Limb (tissue), 2 donors: ENCODE data around the gene FEM1C.
A peak's percentile ranks its signal among the peaks of the same experiment; 100 is the strongest.

Experiments
- DNase-seq, 2 donors: peaks; one replicate each; pipeline ENCODE4 v3.0.0-alpha.2; 2016; ENCODE audit errors: extremely low spot score in 2 of 2

FEM1C gene, protein sequence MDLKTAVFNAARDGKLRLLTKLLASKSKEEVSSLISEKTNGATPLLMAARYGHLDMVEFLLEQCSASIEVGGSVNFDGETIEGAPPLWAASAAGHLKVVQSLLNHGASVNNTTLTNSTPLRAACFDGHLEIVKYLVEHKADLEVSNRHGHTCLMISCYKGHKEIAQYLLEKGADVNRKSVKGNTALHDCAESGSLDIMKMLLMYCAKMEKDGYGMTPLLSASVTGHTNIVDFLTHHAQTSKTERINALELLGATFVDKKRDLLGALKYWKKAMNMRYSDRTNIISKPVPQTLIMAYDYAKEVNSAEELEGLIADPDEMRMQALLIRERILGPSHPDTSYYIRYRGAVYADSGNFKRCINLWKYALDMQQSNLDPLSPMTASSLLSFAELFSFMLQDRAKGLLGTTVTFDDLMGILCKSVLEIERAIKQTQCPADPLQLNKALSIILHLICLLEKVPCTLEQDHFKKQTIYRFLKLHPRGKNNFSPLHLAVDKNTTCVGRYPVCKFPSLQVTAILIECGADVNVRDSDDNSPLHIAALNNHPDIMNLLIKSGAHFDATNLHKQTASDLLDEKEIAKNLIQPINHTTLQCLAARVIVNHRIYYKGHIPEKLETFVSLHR

DNA sequence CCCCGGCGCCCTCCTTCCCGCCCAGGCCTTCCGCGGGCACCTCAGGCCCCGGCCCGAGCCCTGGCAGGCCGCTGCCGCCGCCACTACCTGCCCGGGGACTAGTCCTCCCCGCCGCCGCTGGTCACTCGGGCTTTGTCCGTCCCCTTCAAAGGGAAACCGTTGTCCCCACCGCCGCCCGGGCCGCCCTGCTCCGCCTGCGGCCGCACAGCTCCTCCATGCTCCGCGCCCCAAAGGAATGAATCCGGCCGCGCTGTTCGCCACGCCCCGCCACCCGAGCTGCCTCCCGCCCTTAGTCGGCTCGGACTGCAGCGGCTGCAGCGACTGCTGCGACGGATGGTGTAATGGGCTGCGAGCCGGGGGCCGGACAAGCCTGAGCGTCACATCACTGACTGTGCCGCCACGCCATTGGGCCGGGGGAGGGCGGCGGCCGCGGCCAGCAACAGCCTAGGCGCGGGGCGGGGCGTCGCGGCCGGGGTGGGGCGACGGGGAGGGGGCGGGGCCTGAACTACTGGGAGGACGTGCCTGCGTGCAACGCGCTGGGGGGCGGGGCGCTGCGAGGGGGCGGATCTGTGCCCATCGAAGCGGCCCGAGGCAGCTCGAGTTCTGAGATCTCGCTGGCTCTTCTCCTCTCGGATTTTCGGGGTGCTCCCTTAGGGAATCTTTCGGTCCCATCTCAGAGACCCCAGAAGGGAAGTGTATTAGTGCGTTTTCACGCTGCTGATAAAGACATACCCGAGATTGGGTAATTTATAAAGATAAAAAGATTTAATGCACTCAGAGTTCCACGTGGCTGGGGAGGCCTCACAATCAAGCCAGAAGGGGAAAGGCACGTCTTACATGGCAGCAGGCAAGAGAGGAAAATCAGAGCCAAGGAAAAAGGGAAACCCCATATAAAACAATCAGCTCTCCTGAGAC, at the start of gene FEM1C:
Gene FEM1C (minus strand): TSS at position 340 of the 915 bp plus-strand sequence. CDS start 1,282 bp downstream, outside the sequence.
- DNase-seq: peak; percentile 96 to 100

DNA sequence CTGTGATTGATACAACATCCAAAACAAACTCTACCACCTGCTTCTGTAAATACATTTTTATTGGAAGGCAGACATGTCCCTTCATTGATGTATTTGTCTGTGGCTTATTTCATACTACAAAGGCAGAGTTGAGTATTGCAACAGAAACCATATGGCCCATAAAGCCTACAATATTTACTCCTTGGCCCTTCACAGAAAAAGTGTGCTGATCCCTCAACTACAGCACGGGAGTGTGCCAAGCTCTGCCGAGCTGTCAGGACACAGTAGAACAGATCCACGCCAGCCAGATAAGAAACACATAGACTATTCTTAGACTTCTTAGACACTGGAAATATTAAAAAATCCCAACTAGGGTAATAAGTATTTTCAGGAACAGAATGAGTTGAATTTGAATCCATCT, 44.5 kb upstream of the FEM1C start:
- no peak for DNase-seq

DNA sequence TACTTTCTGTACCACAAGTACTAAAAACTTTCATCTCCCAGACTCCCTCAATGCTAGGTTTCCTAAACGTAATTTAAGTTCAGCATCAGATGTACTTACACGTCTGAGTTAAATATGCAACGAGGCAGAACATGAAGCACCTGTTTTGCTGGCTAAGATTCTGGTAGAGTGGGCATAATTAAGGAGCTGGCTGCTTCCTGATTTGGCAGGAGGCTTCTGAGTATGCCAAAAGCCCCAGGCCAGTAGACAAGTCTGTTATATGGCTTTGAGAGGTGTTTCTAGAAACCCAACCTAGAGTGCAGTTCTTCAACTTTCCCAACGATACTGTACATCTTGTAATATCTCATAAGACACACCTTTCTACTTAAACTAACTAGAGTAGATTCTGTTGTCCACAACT, 44.1 kb upstream of the FEM1C start:
- DNase-seq: no peak

DNA sequence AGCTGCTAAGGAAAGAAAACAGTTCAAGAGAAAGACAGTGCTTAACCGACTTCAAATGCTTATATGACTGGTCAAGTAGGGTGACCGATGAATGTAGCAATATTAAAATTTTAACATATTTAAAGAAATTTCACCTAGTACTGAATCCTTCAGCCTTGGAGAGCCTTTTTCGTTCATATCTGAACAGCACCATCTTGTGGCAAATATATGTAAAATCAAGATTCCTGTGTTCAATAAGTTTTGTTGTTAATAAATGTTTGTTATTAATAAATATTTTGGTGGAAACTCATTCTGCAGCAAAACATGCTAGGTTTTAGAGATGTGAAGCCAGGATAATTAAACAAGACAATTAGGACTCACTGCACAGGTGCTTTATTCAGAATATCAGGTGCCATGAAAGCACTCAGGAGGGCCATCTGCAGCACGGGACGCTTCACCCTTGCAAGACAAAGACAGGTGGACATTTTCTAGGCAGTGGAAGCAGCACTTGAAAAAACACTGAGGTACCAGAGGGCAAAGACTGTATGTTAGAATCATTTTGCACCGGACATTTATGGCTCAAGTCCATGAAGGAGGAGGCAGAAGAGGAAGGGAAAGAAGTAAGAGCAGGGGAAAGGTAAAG, 42.1 kb upstream of the FEM1C start:
- DNase-seq: peak in 1 of 2 donors; percentile 67

DNA sequence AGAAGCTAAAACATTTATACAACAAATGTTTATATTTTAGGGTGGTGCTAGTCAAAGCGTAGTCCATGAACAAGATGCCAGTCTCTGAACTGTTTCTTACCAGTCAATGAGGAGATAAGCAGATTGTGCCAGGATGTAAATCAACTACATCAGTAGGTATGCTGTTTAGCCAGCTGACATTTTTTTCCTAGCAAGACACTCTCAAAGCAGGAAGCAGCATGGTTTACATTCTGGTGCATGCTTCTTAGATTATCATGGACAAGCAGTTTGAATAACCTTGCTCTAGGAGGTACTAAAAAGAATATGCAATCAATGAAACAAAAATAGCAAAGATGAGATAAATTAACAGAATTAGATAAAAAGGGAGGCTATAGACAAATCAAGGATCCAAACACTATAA, 40.7 kb upstream of the FEM1C start:
- DNase-seq: no peak

DNA sequence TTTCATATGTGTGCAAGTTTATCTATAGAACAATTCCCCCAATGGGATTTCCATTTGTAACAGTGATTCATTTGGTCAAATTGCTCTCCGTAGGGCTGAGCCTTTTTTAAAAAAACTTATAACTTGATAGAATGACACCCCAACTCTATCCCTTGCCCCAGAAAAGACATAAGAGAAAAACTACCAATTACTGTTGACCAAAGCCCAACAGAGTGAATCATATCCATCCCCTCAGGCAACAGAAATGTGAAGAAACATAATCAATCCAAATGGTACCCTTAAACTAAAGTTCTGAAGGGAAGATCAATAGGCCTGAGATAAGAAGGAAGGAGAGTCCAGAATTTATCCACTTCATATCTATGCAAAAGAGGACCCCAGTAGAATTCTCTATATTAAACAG, 39.9 kb upstream of the FEM1C start:
- no peak for DNase-seq

DNA sequence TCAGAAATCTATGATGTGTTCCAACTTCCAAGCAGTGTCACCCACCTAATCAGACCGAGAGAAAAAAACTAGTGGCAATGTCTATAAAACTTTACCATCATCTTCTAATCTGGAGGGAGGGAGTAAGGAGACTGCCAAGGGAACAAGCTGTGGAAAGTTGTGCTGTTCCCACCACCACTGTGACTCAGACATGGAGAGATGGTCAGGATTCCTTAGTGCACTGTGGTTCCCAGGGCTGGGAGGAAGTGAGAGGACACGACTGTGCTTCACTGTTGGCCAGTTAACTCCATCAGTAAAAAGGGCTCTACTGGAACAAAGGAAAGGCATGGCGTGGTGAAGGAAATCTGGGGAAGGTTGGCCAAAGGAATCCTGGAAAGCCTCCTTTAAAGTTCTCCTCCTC, 38.9 kb upstream of the FEM1C start:
- no peak for DNase-seq

DNA sequence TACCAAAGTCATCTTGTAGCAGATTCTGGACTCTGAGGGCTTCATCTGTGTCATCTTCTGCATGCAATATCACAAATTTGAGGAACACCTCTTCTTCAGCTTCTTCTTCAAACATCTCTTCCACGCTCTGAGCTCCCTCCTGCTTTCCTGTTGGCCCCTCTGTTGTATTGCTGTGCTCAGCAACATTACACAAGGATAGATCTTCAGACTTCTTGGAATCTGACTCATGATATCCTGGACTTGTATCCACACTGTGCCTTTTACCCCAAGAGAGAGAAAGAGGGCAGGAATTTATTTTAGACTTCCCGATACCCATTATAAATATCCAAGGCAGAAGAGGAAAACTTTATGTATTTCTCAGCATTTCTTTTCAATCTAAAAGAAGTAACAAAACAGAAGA, 36.4 kb upstream of the FEM1C start:
- no peak for DNase-seq

DNA sequence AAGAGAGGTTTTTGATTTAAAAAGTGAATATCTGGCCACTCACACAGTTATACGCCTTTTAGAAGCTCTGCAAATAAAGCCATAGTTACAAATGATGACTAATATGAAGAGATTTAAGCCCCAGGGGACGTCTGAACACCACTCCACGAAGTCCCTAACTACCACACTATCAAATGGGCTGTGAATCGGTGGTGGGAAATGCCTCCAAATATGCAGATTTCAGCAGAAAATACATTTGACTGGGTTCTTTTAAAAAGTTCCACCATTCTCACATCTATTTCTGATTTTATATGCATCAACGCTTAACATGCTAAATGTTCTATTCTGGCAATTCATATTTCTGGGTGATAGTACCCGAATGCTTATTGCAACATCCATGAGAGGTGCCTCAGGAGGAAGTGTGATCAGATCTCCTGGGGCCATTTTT, 35.2 kb upstream of the FEM1C start:
- no peak for DNase-seq

DNA sequence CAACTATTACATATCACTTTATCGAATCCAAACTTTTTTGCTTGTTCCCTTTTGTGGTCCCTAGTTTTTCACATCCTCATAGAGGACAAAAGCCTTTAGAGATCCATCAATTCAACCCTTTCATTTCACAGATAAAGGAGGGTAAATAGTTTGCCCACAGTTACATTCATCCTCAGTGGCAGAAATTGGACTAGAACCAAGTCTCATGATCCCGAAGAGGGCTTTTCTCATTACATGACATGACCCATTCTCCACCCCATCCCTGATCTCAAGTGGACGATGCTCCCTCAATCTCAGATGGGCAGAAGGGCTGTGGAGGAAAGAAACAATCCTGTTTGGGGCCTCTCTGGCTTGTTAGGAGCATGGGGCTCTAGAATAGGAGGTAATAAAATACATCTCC, 34.6 kb upstream of the FEM1C start:
- no peak for DNase-seq

DNA sequence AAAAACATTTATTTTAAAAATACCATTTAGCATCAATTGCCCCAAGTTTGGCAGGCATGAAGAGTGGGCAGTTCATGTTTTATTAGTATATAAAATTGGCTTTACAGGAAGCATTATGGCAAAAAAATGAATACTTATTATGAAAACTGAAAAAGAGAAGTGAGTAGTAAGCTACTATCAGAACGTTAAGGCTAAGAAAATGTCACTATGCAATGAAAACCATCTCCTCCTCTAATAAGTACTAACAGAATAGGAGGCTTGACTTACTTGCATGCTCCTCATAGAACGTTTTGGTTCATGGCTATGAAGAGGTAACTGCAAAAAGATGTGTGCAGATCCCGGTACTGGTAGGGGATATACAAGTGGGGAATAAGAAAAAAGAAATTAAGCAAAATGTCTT, 34.1 kb upstream of the FEM1C start:
- no peak for DNase-seq

DNA sequence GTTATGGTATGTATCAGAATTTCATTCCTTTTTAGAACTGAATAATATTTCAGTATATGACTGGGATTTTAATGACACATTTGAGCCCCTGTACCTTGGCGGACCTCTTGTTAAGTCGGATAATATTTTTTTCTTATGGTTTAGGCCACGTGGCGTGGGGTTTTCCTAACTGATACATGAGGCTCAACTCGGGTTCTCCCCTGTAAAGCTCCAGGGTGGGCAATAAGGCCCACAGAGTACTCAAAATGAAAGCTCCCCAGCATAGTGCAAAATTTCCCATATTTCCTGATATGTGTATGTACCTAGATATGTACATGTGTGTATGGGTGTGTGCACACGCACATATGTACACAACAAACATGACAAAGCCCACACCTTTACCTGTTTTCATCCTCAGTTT, 33.2 kb upstream of the FEM1C start:
- no peak for DNase-seq

DNA sequence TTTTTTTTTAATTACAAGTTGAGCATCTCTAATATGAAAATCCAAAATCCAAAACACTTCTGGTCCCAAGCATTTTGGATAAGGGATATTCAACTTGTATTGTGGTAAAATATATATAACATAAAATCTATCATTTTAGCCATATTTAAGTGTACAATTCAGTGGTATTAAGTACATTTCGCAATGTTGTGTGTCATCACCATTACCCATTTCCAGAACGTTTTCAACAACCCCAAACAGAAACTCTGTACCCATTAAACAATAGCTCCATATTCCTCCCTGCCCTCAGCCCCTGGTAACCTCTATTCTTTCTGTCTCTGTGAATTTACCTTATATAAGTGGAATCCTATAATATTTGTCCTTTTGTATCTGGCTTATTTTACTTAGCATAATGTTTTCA, 32.8 kb upstream of the FEM1C start:
- no peak for DNase-seq

DNA sequence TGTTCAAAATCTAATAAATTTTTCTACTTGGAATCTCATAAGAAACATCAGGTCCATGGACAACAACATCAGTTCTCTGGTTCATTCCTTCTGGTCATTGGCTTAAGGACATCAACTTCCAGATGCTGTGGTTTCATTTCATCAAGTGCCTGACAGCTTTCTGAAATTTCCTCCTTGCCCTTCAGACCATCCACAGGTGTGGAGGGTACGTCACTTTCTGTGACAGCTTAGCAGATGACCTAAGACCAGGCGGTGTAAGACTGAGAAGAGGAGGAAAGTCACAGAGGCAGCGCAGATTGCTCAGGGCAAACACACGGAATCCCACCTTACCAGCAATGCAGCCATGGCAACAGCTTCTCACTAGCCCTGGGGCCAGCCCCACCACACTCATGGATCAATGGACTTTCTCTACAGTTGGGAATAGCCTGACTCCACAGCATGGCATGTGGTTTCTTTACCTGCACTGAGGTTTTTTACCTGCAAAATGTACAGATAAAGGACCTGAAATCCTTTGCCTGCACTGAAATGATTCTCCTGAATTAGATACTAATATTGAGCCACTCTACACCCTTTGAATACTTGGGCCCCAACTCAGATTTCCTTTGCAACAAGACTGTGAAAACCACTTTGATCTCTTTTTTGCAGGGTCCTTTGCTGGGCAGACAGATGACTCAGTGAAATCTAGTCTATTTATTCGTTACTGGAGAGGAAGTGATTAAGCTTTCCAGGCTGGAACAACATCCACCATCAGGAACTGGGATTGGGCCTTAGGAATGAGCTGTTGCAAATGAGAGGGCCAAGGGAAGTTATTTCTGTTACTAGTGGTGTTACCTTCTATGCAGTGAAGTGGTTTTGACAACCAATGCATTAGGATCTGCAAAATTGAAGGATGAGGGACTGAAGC, 30.8 kb upstream of the FEM1C start:
- no peak for DNase-seq

DNA sequence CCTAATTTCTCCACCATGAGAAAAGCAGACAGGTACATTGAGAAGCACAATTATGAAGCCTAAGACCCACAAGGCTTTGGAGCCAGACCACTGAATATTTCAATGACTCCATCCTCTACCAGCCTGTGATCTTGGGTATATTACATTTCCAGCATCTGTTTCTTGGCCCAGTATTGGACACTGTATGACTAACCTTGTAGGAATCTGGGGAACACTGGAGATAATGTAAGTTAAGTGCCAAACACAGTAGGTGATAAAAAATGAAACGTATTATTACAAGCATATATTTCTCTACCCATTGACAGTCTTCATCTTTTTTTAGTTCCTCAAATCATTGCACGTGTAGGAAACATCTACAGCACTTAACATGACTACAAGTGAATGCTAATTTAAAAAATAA, 28.6 kb upstream of the FEM1C start:
- no peak for DNase-seq

DNA sequence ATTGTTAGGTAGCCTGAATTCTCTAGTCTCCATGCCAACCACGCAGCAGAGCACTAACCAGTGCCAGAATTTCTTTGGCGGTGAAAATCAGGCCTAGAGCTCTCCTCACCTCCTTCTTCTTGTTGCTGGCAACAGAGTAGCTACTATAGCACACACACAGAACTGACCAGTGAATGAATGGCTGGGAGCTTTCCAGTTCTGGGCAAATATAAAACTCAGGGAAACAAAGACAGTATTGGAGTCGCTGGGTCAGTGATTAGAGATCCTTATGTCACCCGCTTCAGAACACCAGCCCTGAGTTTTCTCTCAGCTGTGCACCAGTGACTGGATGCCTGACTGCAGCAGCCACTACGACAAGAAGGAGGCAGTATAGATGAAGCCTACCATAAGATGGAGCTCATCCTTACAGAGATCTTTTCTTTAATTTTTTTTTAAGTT, 26.9 kb upstream of the FEM1C start:
- no peak for DNase-seq

DNA sequence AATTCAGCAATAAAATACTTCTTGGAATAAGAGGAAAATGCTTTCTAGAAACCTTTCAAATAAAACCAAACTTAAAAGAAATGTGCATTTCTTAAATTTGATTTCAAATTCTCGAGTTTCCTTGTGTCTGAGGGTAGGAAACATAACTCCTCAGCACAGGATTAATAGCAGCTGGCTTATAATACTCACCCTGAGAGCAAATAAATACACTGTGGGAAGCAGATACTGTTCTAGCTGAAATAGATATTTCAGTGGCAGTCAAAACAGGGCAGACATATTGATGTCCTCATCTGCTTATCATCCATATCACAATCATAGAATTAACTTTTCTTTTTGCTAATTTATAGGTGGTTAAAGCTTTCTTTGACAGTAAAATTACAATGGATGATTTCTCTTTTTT, 24.1 kb upstream of the FEM1C start:
- no peak for DNase-seq

DNA sequence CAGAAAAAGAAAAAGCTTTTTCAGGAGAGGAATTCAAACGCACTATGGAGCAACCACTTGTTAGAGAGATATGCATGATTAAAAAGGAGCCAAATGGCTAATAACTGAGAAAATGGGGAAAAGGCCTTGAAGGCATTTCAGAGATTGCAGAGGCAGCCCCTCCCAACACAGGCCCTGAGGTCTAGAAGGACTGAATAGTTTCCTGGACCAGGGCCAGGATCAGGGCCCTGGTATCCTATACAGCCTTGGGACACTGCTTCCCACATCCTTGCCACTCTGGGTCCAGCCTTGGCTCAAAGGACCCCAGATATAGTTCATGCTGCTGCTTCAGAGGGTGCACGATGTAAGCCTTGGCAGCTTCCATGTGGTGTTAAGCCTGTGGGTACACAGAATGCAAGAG, 20.7 kb upstream of the FEM1C start:
- DNase-seq: no peak

DNA sequence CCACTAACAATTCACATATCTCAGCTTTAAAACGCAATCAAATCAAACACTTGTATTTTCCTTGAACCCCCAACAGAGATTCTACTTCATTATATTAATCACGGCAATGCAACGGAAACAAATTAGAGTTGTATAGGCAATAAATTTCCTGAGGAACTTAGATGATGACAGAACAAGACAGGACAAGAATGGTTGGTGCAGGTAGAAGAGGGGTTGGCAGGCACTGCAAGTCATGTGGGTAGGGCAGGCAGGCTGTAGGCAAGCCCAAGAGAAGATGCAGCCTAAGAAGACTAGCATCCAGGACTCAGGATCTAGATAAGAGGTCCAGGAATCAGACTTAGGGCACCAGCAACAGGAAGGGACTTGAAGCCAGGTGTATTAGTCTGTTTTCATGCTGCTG, 16.6 kb upstream of the FEM1C start:
- DNase-seq: no peak

DNA sequence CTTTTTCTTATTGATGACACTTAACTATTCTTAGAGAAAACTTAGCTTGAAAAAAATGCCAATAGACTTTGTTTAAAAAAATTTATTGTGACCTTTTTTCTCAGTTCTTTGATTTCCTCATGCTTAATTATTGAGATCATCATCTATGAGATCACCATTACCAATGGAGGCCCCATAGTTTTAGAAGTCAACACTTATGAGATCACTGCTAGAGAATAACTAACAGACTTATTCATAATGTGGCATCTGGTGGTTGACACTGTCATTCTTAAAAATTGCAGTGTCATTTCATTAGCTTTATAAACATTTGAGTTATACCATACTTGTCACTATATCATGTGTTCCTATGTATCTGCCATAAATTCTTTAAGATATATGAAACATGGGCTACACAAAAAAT, 14.9 kb upstream of the FEM1C start:
- DNase-seq: no peak
